ENCODE results near the gene SREK1IP1.

SREK1IP1 gene

GRCh38 chr5:64768358-64769312 is at the start of gene SREK1IP1, which contains the start of gene CWC27:
Gene SREK1IP1, minus strand, starts transcription at chr5:64768691. Its CDS starts 174 bp downstream, at chr5:64768517.
Gene CWC27, plus strand, starts transcription at chr5:64768930. Its CDS starts 217 bp downstream, at chr5:64769147.
- peak; percentile 76 for DNase-seq

DNA sequence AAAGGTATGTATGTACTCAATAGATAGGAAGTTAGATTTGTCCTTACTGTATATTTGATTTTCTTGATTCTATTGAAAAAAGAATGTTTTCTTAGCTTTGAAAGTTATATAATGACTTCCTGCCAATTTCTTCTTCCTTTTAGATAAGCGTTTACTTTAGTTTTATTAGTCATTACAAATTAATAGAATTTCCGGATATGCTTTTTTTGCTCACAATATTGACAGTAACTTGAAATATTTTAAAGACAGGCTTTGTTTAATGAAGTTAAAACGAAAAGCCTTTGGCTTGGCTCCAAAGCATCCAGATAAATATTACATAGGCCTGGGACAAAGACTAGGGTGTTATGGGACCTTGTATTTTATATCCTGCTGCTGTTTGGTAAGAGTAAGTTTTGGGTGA is 49.8 kb upstream of the SREK1IP1 start:
- no peak for DNase-seq

- no peak for DNase-seq
Measured at GRCh38 chr5:64814073-64814472, 45.6 kb upstream of the SREK1IP1 start.

GRCh38 chr5:64811050-64811640 is 42.7 kb upstream of the SREK1IP1 start:
- peak; percentile 16 for DNase-seq

DNA sequence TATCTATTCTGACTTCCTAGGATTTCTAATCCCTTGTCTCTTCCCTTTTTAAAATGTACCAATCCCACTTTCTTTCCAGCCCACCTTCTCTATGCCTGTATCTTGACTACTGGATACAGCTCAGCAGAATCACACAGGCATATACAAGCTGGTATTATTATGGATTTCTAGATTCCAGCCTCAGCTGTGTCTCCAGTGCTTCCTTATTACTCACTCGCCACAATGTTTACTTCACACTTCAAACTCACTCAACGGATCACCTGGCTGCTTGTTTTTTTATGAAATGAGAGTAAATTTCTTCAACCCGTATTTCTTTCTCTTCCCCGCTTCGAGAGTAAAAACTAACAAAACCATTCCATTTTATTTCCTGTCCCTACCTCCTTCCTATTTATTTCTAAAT is 39.0 kb upstream of the SREK1IP1 start:
- DNase-seq = no peak

DNA sequence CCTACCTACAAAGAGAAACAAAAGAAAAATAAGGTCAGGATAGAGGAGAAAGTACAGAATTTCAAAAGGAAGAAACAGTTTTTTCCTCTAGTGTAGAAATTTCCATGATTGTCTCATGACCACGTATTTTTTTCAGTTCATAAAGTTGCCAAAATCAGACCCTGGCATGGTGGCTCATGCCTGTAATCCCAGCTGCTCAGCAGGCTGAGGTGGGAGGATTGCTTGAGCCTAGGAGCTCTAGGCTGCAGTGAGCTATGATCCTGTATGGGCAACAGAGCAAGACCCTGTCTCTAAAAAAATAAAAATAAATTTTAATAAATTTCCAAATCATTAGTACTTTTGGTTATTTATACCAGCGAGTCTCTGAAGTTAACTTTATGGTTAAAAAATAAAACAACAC is 38.0 kb upstream of the SREK1IP1 start:
- DNase-seq = no peak

DNA sequence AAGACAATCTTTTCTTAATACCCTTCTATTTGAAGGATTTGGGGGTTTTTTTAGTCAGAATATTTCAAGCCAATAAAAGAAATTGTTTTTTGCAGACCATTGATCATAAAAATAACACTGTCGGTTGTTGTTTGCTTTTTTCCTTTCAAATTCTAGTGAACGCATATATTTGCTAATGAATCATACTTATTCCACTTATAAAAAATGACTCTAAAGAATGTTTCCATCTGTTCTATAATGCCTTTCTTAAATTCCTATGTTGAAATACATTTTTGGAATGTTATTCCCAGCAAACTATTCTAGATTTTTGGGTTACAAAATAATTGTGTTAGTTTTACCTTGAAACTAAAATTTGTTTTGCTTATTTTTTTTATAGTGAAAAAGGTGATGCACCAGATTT is 32.4 kb upstream of the SREK1IP1 start:
- no peak for DNase-seq

DNA sequence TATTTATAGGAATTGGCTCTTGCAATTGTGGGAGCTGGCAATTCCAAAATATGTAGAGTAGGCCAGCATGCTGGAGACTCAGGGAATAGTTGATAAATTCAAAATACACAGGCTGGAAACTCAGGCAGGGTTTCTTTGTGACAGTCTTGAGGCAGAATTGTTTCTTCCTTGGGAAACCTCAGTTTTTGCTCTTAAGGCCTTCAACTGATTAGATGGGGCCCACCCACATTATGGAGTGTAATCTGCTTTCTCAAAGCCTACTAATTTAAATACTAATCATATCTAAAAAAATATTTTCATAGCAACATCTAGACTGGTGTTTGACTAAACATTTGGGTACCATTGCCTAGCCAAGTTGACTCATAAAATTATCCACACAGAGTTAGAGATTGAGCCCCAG is 27.8 kb upstream of the SREK1IP1 start:
- DNase-seq = no peak

- no peak for DNase-seq
Measured at GRCh38 chr5:64794053-64794770, 25.7 kb upstream of the SREK1IP1 start.

- no peak for DNase-seq
Measured at GRCh38 chr5:64792469-64792868, 24.0 kb upstream of the SREK1IP1 start.

GRCh38 chr5:64790210-64790609 is 21.7 kb upstream of the SREK1IP1 start:
- DNase-seq = no peak

DNA sequence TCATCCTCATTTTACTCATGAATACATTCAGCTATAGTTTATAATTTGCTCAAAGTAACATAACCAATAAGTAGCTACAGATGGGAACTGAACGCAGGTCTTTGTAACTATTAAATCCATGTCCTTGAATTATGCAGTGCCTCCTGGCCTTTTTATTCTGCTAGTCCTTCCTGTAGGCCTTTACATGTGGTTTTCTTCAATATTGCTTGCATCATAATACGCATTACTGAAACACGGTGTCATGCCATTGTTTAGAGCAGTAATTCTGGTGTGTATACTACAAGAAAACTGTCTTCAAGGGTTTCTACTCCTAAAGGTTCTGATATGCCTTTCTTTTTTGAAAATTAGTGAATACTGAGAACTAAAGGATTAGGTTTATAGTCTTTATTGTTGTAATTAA is 21.0 kb upstream of the SREK1IP1 start:
- DNase-seq = no peak

- no peak for DNase-seq
Measured at GRCh38 chr5:64788156-64788555, 19.7 kb upstream of the SREK1IP1 start.

DNA sequence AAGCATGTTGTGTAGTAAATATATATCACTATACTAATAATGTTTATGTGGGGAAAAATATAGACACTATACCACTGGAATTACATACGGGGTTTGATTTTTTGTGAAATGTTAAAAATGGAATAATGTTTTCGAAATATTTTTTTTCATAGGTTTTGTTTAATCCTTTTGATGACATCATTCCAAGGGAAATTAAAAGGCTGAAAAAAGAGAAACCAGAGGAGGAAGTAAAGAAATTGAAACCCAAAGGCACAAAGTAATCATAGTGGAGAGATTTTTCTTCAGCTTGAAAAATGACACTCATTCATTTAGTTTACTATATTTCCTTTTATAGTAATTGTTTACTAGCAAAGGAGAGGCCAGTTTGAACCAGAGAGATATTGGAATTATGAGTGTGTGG is 17.9 kb upstream of the SREK1IP1 start:
- no peak for DNase-seq

- DNase-seq = peak; percentile 12
Measured at GRCh38 chr5:64784451-64785025, 16.0 kb upstream of the SREK1IP1 start.

DNA sequence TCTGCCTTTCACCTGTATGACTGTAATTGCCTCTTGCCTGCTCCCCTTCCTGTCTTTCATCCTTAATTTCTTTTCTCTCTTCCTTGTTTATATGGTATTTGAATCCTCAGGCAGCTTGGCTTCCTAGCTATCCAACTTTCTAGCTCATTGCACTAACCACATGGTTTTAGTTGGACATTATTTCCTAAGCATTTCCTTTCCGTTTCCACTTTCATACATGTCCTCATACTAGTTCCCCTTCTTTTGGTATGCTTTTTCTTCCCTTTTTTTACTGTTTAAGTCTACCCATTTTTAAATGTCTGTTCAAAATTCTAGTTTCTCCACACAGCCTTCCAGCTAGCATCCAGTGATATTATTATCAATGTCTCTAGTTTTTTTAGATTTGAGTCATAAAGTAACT is 6.8 kb upstream of the SREK1IP1 start:
- peak; percentile 52 for DNase-seq

DNA sequence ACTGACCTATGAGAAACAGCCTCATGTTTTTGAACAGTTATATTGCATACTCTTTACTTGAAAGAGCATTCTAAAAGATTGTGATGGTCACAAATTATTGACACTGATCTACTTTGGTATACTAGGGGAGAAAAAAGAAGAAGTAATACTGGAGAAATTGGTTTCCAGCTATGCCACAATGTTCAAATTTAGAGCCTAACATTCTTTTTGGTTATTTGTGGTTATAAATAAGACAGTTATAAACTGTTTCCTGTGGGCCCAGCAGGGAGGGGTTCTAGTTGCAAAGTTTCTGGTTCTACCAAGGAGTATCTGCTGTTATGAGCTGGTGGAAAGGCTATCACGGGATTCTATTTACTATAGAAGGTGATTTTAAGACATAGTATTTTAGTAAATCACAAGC is 5.0 kb upstream of the SREK1IP1 start:
- DNase-seq = peak; percentile 50

- DNase-seq = no peak
Measured at GRCh38 chr5:64771736-64772135, 3.2 kb upstream of the SREK1IP1 start.

- DNase-seq = no peak
Measured at GRCh38 chr5:64769855-64770254, 1.4 kb upstream of the SREK1IP1 start.

GRCh38 chr5:64767959-64768357 is 533 bp downstream of the SREK1IP1 start:
- DNase-seq = no peak

GRCh38 chr5:64766941-64767340 is 1.6 kb downstream of the SREK1IP1 start:
- no peak for DNase-seq

GRCh38 chr5:64765804-64766504 is 2.5 kb downstream of the SREK1IP1 start:
- no peak for DNase-seq
